ENCODE data around the gene PALM3. TPM values are rescaled to one million over a fixed set of nuclear protein-coding genes. Genes with fewer than 3 reads are reported as not detected.

Gene PALM3
- total and polyA plus RNA-seq, 5 donors from 2014 or later, result not detected

DNA sequence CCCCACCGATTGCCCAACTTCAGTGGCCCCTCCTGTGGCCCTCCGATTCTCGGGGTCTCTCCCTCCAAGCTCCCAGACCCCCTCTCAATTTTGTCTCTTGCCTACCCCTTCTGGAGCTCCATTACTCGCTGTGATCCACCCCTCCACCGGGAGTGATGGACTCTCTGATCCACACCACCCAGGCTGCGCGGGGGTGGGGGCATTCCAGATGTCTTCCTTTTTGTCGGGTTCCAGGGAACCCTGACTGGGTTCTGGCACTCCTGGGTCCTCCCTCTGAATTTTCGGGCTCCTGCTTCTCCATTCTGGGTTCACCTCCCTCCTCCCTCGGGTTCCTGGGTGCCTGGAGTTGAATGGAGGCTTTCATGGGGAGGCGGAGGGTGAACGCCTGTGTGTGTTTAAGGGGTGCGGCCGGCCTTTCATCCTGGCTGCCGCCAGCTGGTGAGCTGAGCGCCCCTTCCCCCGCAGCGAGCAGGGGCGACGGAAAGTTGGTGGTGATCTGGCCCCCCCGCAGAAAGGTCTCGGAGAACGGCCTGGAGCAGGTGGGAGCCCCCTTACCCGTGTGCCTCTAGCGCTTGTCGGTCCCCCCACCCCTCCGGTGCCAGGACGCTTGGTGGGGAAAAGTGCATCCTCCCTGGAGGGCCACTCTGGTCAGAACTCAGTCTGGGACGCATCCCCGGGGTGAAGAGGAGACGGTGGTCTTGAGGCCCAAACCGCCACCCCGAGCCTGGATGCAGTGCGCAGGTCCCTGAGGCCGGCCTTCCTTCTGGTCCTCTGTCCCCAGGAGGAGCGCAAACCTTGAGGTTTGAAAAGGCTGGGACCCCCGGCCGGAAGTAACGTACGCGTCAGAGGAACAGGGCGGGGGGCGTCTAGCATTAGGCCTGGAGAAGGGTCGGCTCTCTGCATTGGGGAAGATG, 12.3 kb upstream of the PALM3 start:
- no peaks in the 10 kb centered on the region for H3K36me3 Mint-ChIP-seq
- peak overlapping the region; percentile 64 for H3K4me3 ChIP-seq (ENCODE audit: low read depth, low read length)
- ATAC-seq (ENCODE audit: low read depth in 2 of 2) (peak in 1 of 2 donors; percentile 4), DNase-seq (peak in 1 of 3 donors; percentile 31)
- no peaks in the 10 kb centered on the region for H3K9me3 ChIP-seq (ENCODE audit: control insufficient read depth in 2 of 2, low read length in 2 of 2)
- peaks cover 0 to 23% (median 7%) of the 10 kb centered on the region in 4 donors for H3K4me1 Mint-ChIP-seq
- H3K27me3 Mint-ChIP-seq, result peaks cover 22% of the 10 kb centered on the region
- H3K9me3 Mint-ChIP-seq, result no peaks in the 10 kb centered on the region
- no peaks in the 10 kb centered on the region for H3K27me3 ChIP-seq (ENCODE audit: control insufficient read depth, insufficient read depth, low read length)
- H3K4me3 Mint-ChIP-seq, result peak overlapping the region; percentile 89 to 98 (median 92)
- H3K27ac Mint-ChIP-seq, result peak overlapping the region; percentile 43 to 91 (median 88)
- no peaks in the 10 kb centered on the region for H3K36me3 ChIP-seq (ENCODE audit: control insufficient read depth, insufficient read depth, low read length)
- H3K27ac ChIP-seq (ENCODE audit: insufficient read depth, low read length, poor library complexity, severe bottlenecking), result no peak overlapping the region
- peaks cover 36% of the 10 kb centered on the region for H3K4me1 ChIP-seq (ENCODE audit: control insufficient read depth, insufficient read depth, low read length, poor library complexity, severe bottlenecking)

- Histone ChIP-seq H3K9me3 (ENCODE audit: control insufficient read depth in 2 of 2, low read length in 2 of 2) (no peaks in the 10 kb centered on the region), H3K27me3 (ENCODE audit: control insufficient read depth, insufficient read depth, low read length) (no peaks in the 10 kb centered on the region), H3K36me3 (ENCODE audit: control insufficient read depth, insufficient read depth, low read length) (no peaks in the 10 kb centered on the region), H3K4me1 (ENCODE audit: control insufficient read depth, insufficient read depth, low read length, poor library complexity, severe bottlenecking) (peaks cover 36% of the 10 kb centered on the region), H3K4me3 (ENCODE audit: low read depth, low read length) (peak overlapping the region; percentile 64), H3K27ac (ENCODE audit: insufficient read depth, low read length, poor library complexity, severe bottlenecking) (no peak overlapping the region)
- H3K27me3 Mint-ChIP-seq, result peaks cover 21% of the 10 kb centered on the region
- H3K36me3 Mint-ChIP-seq, result no peaks in the 10 kb centered on the region
- H3K4me3 Mint-ChIP-seq, result peak overlapping the region; percentile 89 to 98 (median 92)
- ATAC-seq (ENCODE audit: low read depth in 2 of 2) (peak; percentile 76 to 81), DNase-seq (peak; percentile 64 to 85 (median 83))
- H3K9me3 Mint-ChIP-seq, result no peaks in the 10 kb centered on the region
- peaks cover 0 to 23% (median 7%) of the 10 kb centered on the region in 4 donors for H3K4me1 Mint-ChIP-seq
- H3K27ac Mint-ChIP-seq, result peak overlapping the region in 2 of 3 donors; percentile 88 to 91
These were observed 11.5 kb upstream of the PALM3 start for GRCh38 chr19:14073261-14073924.

DNA sequence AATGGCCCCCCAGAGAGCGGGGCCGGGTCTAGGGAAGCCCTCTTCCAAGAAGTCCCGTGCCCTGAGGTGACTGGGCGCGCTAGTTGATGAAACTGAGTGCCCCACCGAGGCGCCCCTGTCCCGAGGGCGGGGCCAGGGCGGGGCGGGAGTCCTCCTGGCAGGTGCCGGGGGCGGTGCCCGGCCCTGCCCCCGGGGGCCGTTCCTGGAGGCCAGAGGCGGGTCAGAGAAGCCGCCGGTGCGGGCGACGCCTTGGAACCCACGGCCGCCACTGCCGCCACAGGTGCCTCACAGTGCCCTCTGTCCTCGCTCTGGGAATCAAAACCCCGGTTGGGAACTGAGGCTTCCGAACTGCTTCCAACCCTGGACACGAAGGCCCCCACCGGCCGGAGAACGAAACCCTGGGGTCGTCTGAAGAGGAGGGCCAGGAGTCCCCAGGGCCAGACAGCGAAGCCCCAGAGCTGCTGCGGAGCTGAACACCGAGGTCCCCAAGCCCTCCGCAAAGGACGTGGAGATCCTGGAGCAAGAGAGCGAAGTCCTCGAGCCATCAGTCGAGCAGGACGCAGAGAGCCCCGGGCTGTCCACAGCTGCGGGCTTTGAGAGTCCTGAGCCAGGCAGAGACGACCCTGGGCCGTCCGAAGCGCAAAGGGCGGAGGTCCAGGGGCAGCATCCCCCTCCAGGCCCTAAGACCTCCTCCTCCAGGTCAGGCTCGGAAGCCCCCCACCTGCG, 10.8 kb upstream of the PALM3 start, which contains the start of gene MISP3:
TSS of gene MISP3 (plus strand) at position 252 of the 726 bp plus-strand sequence. CDS start 524 bp downstream, outside the sequence.
- H3K27ac Mint-ChIP-seq, result peak within 1 kb of the TSS in 2 of 3 donors; percentile 85 to 88
- peaks cover 0 to 23% (median 7%) of the 10 kb centered on the region in 4 donors for H3K4me1 Mint-ChIP-seq
- Histone ChIP-seq H3K4me1 (ENCODE audit: control insufficient read depth, insufficient read depth, low read length, poor library complexity, severe bottlenecking) (peaks cover 36% of the 10 kb centered on the region), H3K9me3 (ENCODE audit: control insufficient read depth in 2 of 2, low read length in 2 of 2) (no peaks in the 10 kb centered on the region), H3K4me3 (ENCODE audit: low read depth, low read length) (peak within 1 kb of the TSS; percentile 2), H3K27me3 (ENCODE audit: control insufficient read depth, insufficient read depth, low read length) (no peaks in the 10 kb centered on the region), H3K36me3 (ENCODE audit: control insufficient read depth, insufficient read depth, low read length) (no peaks in the 10 kb centered on the region), H3K27ac (ENCODE audit: insufficient read depth, low read length, poor library complexity, severe bottlenecking) (no peak within 1 kb of the TSS)
- DNase-seq (peak in 1 of 3 donors; percentile 39), ATAC-seq (ENCODE audit: low read depth in 2 of 2) (no peak)
- no peaks in the 10 kb centered on the region for H3K9me3 Mint-ChIP-seq
- peak within 1 kb of the TSS; percentile 89 to 98 (median 92) for H3K4me3 Mint-ChIP-seq
- H3K27me3 Mint-ChIP-seq, result peaks cover 18% of the 10 kb centered on the region
- no peaks in the 10 kb centered on the region for H3K36me3 Mint-ChIP-seq

- no peak overlapping the region for H3K27ac ChIP-seq (ENCODE audit: insufficient read depth, low read length, poor library complexity, severe bottlenecking)
- Mint-ChIP-seq H3K36me3 (no peaks in the 10 kb centered on the region), H3K4me1 (peaks cover 0 to 23% (median 7%) of the 10 kb centered on the region in 4 donors), H3K4me3 (peak overlapping the region; percentile 29 to 79 (median 52)), H3K9me3 (peaks cover 0 to 1% (median 0%) of the 10 kb centered on the region in 7 donors), H3K27ac (peak overlapping the region in 1 of 3 donors; percentile 91), H3K27me3 (peaks cover 18% of the 10 kb centered on the region)
- H3K4me3 ChIP-seq (ENCODE audit: low read depth, low read length), result no peak overlapping the region
- DNase-seq (no peak), ATAC-seq (ENCODE audit: low read depth in 2 of 2) (no peak)
- H3K4me1 ChIP-seq (ENCODE audit: control insufficient read depth, insufficient read depth, low read length, poor library complexity, severe bottlenecking), result peaks cover 35% of the 10 kb centered on the region
- peaks cover 2% of the 10 kb centered on the region for H3K27me3 ChIP-seq (ENCODE audit: control insufficient read depth, insufficient read depth, low read length)
- no peaks in the 10 kb centered on the region for H3K9me3 ChIP-seq (ENCODE audit: control insufficient read depth in 2 of 2, low read length in 2 of 2)
- H3K36me3 ChIP-seq (ENCODE audit: control insufficient read depth, insufficient read depth, low read length), result no peaks in the 10 kb centered on the region
These were observed 8.6 kb upstream of the PALM3 start for GRCh38 chr19:14070268-14071050.

DNA sequence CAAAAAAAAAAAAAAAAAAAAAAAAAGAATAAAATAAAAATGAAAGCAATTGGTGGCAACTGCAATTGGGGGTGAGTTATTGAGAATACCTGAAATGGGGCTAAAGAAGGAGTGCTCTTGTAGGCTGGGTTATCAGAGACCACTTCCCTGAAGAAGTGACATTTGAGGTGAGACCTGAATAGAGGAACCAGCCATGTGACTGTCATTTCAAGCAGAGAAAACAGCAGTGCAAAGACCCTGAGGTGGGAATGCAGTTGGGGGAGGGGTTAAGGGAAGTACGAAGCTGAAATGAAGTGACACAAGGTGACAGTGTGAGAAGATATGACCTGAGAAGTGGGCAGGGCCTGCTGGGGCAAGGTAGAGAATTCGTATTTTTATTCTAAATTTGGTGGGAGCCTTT, 4.3 kb upstream of the PALM3 start:
- Histone ChIP-seq H3K27me3 (ENCODE audit: control insufficient read depth, insufficient read depth, low read length) (peaks cover 2% of the 10 kb centered on the region), H3K27ac (ENCODE audit: insufficient read depth, low read length, poor library complexity, severe bottlenecking) (no peak overlapping the region), H3K4me3 (ENCODE audit: low read depth, low read length) (no peak overlapping the region), H3K36me3 (ENCODE audit: control insufficient read depth, insufficient read depth, low read length) (no peaks in the 10 kb centered on the region), H3K4me1 (ENCODE audit: control insufficient read depth, insufficient read depth, low read length, poor library complexity, severe bottlenecking) (no peaks in the 10 kb centered on the region), H3K9me3 (ENCODE audit: control insufficient read depth in 2 of 2, low read length in 2 of 2) (no peaks in the 10 kb centered on the region)
- no peaks in the 10 kb centered on the region for H3K4me1 Mint-ChIP-seq
- DNase-seq (no peak), ATAC-seq (ENCODE audit: low read depth in 2 of 2) (no peak)
- H3K4me3 Mint-ChIP-seq, result no peak overlapping the region
- H3K9me3 Mint-ChIP-seq, result peaks cover 0 to 1% (median 0%) of the 10 kb centered on the region in 7 donors
- no peak overlapping the region for H3K27ac Mint-ChIP-seq
- H3K27me3 Mint-ChIP-seq, result peaks cover 20% of the 10 kb centered on the region
- H3K36me3 Mint-ChIP-seq, result no peaks in the 10 kb centered on the region

DNA sequence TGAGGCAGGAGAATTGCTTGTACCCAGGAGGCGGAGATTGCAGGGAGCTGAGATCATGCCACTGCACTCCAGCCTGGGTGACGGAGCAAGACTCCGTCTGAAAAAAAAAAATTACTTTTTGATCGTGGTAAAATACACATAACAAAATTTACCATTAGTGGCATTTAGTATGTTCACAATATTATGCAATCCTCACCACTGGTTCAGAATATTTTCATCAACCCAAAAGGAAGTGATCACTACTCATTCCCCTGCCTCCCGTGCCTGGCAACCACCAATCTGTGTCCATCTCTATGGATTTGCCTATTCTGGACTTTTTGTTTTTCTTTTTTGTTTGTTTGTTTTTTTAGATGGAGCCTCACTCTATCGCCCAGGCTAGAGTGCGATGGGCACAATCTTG, 1.2 kb upstream of the PALM3 start:
- Mint-ChIP-seq H3K4me1 (peaks cover 0 to 14% (median 3%) of the 10 kb centered on the region in 4 donors), H3K9me3 (peaks cover 0 to 1% (median 0%) of the 10 kb centered on the region in 7 donors), H3K36me3 (no peaks in the 10 kb centered on the region), H3K27me3 (peaks cover 33% of the 10 kb centered on the region), H3K4me3 (no peak overlapping the region), H3K27ac (no peak overlapping the region)
- Histone ChIP-seq H3K9me3 (ENCODE audit: control insufficient read depth in 2 of 2, low read length in 2 of 2) (no peaks in the 10 kb centered on the region), H3K36me3 (ENCODE audit: control insufficient read depth, insufficient read depth, low read length) (no peaks in the 10 kb centered on the region), H3K4me1 (ENCODE audit: control insufficient read depth, insufficient read depth, low read length, poor library complexity, severe bottlenecking) (peaks cover 8% of the 10 kb centered on the region), H3K27ac (ENCODE audit: insufficient read depth, low read length, poor library complexity, severe bottlenecking) (no peak overlapping the region), H3K4me3 (ENCODE audit: low read depth, low read length) (no peak overlapping the region), H3K27me3 (ENCODE audit: control insufficient read depth, insufficient read depth, low read length) (peaks cover 12% of the 10 kb centered on the region)
- no peak for ATAC-seq (ENCODE audit: low read depth in 2 of 2)
- no peak for DNase-seq

- Histone ChIP-seq H3K36me3 (ENCODE audit: control insufficient read depth, insufficient read depth, low read length) (no peaks in the 10 kb centered on the region), H3K27me3 (ENCODE audit: control insufficient read depth, insufficient read depth, low read length) (peaks cover 14% of the 10 kb centered on the region), H3K27ac (ENCODE audit: insufficient read depth, low read length, poor library complexity, severe bottlenecking) (no peak overlapping the region), H3K9me3 (ENCODE audit: control insufficient read depth in 2 of 2, low read length in 2 of 2) (no peaks in the 10 kb centered on the region), H3K4me1 (ENCODE audit: control insufficient read depth, insufficient read depth, low read length, poor library complexity, severe bottlenecking) (peaks cover 13% of the 10 kb centered on the region), H3K4me3 (ENCODE audit: low read depth, low read length) (no peak overlapping the region)
- no peak overlapping the region for H3K27ac Mint-ChIP-seq
- no peak overlapping the region for H3K4me3 Mint-ChIP-seq
- H3K4me1 Mint-ChIP-seq, result peaks cover 0 to 20% (median 3%) of the 10 kb centered on the region in 4 donors
- no peaks in the 10 kb centered on the region for H3K36me3 Mint-ChIP-seq
- no peak for DNase-seq
- no peak for ATAC-seq (ENCODE audit: low read depth in 2 of 2)
- H3K27me3 Mint-ChIP-seq, result peaks cover 39% of the 10 kb centered on the region
- H3K9me3 Mint-ChIP-seq, result peaks cover 0 to 1% (median 0%) of the 10 kb centered on the region in 7 donors
These were observed 631 bp upstream of the PALM3 start for GRCh38 chr19:14062558-14062855.

All from CD4-positive, CD25-positive, alpha-beta regulatory T cell (primary cell).